ENCODE results near the gene ANKFY1.

Gene ANKFY1

DNA sequence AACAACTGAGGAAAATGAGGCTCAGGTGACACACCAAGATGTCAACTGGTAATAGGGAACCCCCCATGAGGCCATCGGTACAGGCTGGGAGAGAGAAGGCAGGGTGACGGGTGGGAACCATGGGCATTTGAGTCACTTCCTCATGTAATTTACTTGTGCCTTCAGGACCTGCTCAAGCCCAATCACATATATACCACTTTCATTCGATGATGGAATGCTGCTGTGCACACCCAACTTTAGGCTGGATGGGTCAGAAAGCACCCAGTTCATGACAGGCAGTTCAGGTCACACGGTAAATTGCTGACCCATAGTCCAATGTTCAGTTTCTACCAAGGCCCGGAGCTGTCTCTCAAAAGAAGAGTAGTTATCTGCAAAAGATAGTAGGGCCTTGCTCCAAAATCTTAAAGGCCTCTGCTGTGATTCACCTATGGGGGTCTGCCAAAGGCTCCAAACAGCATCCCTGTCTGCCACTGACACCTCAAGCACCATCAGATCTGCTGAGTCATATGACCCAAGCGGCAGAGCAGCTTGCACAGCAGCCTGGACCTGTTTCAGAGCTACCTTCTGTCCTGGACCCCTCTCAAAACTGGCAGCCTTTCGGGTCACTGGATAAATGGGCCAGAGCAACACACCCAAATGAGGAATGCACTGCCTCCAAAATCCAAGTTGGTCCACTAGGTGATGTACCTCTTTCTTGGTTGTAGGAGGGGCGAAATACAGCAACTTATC is 145.6 kb downstream of the ANKFY1 start:
- no peak for DNase-seq

DNA sequence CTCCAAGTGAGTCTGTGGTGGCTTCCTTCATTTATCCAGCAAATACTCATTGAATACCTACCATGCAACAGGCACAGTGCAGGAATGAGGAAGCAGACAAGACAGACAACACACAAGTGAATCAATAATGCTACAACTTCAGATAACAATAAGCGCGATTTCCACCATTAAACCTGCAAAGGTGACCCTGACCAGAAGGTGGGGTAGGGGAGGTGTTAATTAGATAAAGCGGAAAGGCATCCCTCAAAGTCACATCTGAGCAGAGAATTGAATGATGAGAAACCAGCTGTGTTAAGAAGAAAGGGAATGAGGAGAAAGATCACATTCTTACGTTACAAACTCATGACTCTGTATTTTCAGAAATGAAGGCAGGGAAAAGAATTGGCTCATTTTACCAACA is 147.3 kb downstream of the ANKFY1 start:
- DNase-seq = no peak

Measured in C1 segment of cervical spinal cord (tissue), 14 donors.